ENCODE results near the gene CPSF3. TPM values are rescaled to one million over a fixed set of nuclear protein-coding genes. Genes with fewer than 3 reads are reported as not detected.

Gene CPSF3
- total and polyA plus RNA-seq, 2 of the 8 experiments (the other 6 are each of a cell fraction or from before 2014, with no cell fraction given) = 44.5 to 93.3 TPM

DNA sequence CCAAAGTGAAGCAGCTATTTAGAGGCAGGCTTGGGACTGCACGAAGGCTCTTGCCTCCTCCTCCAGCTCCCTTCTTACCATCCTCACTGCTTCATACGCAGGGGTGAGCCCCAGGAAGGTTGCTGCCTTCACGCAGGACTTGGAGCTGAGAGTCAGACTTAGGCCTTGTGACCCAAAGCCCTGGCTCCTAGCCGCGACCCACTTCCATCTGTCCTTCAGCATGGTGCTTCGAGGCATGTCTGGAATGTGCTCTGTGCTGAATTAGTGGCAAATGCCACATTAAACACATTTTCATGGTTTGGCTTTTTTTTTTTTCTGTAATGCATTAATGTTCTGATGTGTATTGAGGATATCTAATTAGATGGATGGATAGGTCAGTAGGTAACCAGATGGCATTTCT lies 37.6 kb upstream of the CPSF3 start (continued):
- TF ChIP-seq, protein P1, sequence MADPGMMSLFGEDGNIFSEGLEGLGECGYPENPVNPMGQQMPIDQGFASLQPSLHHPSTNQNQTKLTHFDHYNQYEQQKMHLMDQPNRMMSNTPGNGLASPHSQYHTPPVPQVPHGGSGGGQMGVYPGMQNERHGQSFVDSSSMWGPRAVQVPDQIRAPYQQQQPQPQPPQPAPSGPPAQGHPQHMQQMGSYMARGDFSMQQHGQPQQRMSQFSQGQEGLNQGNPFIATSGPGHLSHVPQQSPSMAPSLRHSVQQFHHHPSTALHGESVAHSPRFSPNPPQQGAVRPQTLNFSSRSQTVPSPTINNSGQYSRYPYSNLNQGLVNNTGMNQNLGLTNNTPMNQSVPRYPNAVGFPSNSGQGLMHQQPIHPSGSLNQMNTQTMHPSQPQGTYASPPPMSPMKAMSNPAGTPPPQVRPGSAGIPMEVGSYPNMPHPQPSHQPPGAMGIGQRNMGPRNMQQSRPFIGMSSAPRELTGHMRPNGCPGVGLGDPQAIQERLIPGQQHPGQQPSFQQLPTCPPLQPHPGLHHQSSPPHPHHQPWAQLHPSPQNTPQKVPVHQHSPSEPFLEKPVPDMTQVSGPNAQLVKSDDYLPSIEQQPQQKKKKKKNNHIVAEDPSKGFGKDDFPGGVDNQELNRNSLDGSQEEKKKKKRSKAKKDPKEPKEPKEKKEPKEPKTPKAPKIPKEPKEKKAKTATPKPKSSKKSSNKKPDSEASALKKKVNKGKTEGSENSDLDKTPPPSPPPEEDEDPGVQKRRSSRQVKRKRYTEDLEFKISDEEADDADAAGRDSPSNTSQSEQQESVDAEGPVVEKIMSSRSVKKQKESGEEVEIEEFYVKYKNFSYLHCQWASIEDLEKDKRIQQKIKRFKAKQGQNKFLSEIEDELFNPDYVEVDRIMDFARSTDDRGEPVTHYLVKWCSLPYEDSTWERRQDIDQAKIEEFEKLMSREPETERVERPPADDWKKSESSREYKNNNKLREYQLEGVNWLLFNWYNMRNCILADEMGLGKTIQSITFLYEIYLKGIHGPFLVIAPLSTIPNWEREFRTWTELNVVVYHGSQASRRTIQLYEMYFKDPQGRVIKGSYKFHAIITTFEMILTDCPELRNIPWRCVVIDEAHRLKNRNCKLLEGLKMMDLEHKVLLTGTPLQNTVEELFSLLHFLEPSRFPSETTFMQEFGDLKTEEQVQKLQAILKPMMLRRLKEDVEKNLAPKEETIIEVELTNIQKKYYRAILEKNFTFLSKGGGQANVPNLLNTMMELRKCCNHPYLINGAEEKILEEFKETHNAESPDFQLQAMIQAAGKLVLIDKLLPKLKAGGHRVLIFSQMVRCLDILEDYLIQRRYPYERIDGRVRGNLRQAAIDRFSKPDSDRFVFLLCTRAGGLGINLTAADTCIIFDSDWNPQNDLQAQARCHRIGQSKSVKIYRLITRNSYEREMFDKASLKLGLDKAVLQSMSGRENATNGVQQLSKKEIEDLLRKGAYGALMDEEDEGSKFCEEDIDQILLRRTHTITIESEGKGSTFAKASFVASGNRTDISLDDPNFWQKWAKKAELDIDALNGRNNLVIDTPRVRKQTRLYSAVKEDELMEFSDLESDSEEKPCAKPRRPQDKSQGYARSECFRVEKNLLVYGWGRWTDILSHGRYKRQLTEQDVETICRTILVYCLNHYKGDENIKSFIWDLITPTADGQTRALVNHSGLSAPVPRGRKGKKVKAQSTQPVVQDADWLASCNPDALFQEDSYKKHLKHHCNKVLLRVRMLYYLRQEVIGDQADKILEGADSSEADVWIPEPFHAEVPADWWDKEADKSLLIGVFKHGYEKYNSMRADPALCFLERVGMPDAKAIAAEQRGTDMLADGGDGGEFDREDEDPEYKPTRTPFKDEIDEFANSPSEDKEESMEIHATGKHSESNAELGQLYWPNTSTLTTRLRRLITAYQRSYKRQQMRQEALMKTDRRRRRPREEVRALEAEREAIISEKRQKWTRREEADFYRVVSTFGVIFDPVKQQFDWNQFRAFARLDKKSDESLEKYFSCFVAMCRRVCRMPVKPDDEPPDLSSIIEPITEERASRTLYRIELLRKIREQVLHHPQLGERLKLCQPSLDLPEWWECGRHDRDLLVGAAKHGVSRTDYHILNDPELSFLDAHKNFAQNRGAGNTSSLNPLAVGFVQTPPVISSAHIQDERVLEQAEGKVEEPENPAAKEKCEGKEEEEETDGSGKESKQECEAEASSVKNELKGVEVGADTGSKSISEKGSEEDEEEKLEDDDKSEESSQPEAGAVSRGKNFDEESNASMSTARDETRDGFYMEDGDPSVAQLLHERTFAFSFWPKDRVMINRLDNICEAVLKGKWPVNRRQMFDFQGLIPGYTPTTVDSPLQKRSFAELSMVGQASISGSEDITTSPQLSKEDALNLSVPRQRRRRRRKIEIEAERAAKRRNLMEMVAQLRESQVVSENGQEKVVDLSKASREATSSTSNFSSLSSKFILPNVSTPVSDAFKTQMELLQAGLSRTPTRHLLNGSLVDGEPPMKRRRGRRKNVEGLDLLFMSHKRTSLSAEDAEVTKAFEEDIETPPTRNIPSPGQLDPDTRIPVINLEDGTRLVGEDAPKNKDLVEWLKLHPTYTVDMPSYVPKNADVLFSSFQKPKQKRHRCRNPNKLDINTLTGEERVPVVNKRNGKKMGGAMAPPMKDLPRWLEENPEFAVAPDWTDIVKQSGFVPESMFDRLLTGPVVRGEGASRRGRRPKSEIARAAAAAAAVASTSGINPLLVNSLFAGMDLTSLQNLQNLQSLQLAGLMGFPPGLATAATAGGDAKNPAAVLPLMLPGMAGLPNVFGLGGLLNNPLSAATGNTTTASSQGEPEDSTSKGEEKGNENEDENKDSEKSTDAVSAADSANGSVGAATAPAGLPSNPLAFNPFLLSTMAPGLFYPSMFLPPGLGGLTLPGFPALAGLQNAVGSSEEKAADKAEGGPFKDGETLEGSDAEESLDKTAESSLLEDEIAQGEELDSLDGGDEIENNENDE (IDR thresholded peaks at IDR 0.05; ENCODE audit: insufficient replicate concordance, low read length) = no peak
- TF ChIP-seq CTBP2 (IDR thresholded peaks at IDR 0.05; ENCODE audit: borderline replicate concordance, insufficient read depth, insufficient read length, low read length) (no peak), PHF8 (conservative IDR thresholded peaks at IDR 0.05; ENCODE audit: low read depth, low read length) (no peak), CHD1 (IDR thresholded peaks at IDR 0.05; ENCODE audit: low read depth, low read length) (no peak), TAF7 (optimal IDR thresholded peaks at IDR 0.05; ENCODE audit: borderline replicate concordance, low read depth, low read length) (no peak), RXRA (IDR thresholded peaks at IDR 0.05; ENCODE audit: insufficient read depth, low read depth, low read length) (no peak), CBX8 (IDR thresholded peaks at IDR 0.05; ENCODE audit: borderline replicate concordance, low read depth, low read length) (no peak), SAP30 (IDR thresholded peaks at IDR 0.05; ENCODE audit: insufficient read depth, insufficient replicate concordance, low read length) (no peak), CHD2 (IDR thresholded peaks at IDR 0.05; ENCODE audit: low read length) (no peak), TCF12 (IDR thresholded peaks at IDR 0.05; ENCODE audit: low read depth, low read length) (no peak), NRF1 (IDR thresholded peaks at IDR 0.05; ENCODE audit: low read depth, low read length) (no peak)
